ENCODE measurements around the gene RAB1A. TPM values are rescaled to one million over a fixed set of nuclear protein-coding genes. Genes with fewer than 3 reads are reported as not detected.
"Not testable (repeated sequence)": the region's sequence is repeated elsewhere in the genome, so short reads cannot be mapped to it uniquely, and the experiment has no call there.

Gene RAB1A
- 61.2 and 61.5 TPM in 2 replicates for total RNA-seq

DNA sequence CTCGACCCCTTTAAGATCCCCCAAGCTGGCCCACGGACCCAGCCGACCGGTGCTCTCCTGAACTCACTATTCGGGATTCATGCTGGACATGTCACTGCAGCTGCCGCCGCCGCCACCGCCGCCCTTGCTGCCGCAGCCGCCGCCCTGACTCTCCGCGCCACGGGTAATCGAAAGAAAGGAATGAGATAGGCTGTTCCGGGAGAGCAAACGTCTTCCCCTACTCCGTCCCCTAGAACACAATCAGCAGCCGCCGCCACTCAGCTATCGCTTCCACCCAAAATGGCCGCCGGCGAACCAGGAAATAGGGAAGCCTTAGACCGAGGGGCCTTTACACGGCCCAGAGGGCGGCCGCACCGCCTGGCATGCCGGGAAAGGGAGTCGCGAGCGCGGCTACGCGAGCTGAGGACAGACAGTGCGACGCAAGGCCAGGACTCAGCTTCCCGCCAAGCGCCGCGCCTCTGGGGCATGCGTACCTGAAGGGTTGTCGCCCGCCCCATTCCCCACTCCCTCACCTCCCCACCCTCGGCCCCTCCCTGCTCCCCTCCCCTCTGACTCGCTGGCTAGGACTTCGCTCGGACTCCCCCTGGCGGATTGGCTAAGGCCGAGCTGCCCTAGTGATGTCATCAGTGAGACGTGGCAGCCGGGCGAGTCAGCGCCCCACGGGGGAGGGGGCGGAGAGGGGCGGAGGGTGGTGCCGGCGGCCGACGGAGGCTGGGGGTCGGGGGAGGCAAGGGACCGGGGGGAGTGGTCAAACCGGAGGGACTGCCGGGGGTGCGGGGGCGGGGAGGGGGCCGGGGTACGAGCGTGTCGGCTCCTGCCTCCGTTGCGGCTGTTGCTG lies at the start of gene RAB1A:
TSS of gene RAB1A (minus strand) at position 281 of the 838 bp plus-strand sequence. CDS start at position 90, 191 bp downstream.
- DNase-seq (ENCODE audit: low read depth in 2 of 2): peak; percentile 100

DNA sequence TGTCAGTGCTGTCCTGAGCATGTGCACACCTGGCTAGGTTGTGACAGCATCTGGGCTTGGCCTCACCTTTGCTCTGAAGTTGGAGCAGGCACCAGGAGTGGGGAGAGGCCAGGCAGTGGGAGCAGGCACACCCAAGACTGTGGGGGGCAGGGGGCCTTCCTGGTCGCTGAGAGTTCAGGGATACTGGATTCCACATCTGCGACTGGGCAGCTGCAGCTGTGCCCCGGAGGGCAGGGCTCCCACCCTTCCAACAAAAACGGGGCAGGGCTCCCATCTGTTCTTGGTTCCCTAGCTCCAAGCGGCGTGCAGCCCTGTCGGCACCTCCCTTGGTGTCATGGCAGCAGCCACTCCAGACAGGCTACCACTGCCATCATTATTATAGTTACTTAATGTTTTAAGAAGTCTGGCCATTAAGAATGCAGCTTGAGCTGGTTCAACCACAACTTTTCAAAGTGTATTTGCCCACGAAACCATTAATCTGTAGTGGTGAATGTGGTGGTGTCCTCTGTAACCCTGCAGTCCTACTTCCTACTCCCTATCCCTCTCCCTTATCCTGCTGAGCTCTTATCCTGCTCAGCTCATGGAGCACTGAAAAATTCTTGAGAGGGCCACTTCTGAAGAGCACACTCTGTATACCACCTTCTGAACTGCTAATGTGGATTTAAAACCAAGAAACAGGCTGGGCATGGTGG lies 48.0 kb upstream of the RAB1A start:
- no peak for DNase-seq (ENCODE audit: low read depth in 2 of 2)

DNA sequence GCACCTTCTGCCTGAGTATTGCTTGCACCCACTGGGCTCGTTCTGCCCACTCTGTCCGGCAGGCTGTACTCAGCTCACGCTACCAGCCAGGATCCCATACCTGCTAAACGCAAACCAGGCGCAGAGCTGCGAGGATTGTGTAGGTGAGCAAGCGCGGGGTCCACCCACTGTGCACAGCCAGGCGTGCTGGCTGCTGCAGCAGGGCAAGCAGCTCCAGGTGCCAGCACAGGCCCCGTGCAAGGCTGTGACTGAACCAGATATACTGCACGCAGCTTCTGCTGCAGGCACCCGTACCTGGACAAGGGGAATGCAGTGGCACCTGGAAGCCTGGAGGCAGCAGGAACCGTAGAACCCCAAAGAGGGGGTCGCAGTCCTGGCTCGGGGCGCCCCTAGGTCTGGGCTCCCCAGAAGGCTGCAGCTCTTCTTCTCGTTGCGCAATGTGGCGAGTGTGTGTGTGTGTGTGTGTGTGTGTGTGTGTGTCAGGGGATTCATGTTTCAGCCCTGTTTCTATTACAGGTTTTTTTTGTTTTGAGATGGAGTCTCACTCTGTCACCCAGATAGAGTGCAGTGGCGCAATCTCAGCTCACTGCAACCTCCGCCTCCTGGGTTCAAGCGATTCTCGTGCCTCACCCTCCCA lies 46.1 kb upstream of the RAB1A start:
- no peak for DNase-seq (ENCODE audit: low read depth in 2 of 2)

GRCh38 chr2:65174031-65174430 lies 44.1 kb upstream of the RAB1A start:
- DNase-seq (ENCODE audit: low read depth in 2 of 2): not testable (repeated sequence)

- DNase-seq (ENCODE audit: low read depth in 2 of 2): no peak
These were observed 43.3 kb upstream of the RAB1A start for GRCh38 chr2:65172994-65173790.

DNA sequence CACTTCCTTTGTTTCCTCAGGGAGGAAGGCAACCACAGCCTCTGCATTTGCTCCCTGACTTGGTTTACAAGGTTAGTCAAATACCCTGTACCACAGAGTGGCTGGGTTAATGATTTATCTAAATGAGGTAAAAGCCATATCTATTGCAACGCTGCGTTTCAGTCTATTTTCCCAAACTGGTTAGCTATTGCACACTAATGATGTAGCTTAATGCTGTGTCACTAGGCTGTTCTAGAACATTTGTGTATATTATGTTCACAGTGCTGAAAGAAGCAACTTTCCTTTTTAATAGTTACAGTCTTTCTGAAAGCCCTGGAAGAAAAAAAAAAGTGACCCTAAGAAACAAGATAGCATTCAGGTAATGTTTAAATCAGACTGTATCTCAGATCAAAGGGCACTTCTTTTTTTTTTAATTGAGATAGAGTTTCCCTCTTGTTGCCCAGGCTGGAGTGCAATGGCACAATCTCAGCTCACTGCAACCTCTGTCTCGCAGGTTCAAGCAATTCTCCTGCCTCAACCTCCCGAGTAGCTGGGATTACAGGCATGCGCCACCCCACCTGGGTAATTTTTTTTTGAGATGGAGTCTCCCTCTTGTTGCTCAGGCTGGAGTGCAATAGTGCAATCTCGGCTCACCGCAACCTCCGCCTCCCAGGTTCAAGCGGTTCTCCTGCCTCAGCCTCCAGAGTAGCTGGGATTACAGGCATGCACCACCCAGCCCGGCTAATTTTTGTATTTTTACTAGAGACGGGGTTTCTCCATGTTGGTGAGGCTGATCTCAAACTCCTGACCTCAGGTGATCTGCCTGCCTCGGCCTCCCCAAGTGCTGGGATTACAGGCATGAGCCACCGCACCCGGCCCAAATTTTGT lies 40.9 kb upstream of the RAB1A start:
- DNase-seq (ENCODE audit: low read depth in 2 of 2): not testable (repeated sequence)

GRCh38 chr2:65169760-65170136 lies 39.8 kb upstream of the RAB1A start:
- no peak for DNase-seq (ENCODE audit: low read depth in 2 of 2)

GRCh38 chr2:65165558-65165957 lies 35.7 kb upstream of the RAB1A start:
- DNase-seq (ENCODE audit: low read depth in 2 of 2): no peak

GRCh38 chr2:65164426-65164891 lies 34.6 kb upstream of the RAB1A start:
- no peak for DNase-seq (ENCODE audit: low read depth in 2 of 2)

DNA sequence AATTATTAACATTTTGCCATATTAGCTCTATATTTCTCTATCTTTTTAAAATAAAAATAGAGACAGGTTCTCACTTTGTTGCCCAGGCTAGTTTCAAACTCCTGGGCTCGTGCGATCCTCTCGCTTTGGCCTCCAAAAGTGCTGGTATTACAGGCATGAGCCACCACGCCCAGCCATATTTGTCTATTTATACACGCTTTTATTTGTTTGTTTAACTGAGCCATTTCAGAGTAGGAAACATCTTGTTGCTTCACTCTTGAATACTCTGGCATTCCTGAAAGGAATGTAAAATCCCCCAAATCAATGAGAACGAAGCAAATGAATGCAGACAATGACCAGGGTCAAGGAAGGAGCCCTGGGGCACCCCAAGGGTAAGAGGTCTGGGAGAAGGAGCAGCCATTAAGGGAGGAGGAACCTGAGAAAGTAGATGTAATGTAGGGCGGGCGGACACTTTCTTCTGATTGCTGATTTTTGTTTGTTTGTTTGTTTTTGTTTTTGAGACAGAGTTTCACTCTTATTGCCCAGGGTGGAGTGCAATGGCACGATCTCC lies 31.7 kb upstream of the RAB1A start:
- no peak for DNase-seq (ENCODE audit: low read depth in 2 of 2)

DNA sequence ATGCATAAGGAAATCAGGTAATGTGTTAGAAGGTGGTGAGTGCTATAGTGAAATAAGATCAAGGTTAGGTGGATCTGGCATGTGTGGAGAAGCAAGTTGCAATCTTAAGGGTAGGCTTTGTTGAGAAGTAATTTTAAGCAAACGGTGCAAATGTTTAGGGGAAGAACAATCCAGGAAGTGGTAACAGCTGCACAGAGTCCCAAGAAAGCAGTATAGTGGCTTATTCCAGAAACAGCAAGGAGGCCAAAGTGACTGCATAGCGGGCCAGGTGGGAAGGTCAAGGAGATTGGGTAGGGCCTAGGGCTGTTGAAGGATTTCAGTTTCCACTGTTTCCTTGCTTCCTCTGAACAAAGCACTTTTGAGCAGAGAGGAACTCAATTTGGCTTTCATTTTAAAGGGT lies 30.0 kb upstream of the RAB1A start:
- no peak for DNase-seq (ENCODE audit: low read depth in 2 of 2)

DNA sequence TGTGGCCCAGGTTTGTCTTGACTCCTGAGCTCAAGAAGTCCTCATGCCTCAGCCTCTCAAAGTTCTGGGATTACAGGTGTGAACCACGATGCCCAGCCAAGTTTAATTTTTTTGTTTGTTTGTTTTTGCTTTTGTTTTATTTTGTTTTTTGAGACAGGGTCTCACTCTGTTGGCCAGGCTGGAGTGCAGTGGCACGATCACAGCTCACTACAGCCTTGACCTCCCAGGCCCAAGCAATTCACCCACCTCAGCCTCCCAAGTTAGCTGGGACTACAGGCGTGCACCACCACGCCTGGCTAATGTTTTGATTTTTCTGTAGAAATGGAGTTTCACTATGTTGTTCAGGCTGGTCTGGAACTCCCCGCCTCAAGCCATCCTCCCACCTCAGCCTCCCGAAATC lies 29.4 kb upstream of the RAB1A start:
- no peak for DNase-seq (ENCODE audit: low read depth in 2 of 2)

DNA sequence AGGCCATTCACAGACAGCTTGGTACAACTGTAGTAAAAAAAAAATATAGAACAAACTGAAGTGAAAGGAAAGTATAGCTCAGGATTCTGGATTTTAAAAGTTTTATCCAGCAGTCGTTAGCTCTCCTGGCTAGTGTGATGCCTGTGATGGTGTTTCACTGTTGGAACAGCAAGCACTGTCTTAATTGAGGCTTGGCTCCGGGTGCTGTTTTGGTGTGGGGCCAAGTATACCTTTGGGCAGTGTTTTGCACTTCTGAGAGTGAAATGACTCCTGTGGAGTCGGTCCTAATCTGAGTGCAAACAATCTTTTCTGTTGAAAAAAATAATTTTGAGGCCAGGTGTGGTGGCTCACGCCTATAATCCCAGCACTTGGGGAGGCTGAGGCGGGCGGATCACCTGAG lies 28.7 kb upstream of the RAB1A start:
- DNase-seq (ENCODE audit: low read depth in 2 of 2): no peak

- DNase-seq (ENCODE audit: low read depth in 2 of 2): not testable (repeated sequence)
These were observed 27.9 kb upstream of the RAB1A start for GRCh38 chr2:65157856-65158255.

GRCh38 chr2:65156041-65156440 lies 26.1 kb upstream of the RAB1A start:
- DNase-seq (ENCODE audit: low read depth in 2 of 2): no peak

DNA sequence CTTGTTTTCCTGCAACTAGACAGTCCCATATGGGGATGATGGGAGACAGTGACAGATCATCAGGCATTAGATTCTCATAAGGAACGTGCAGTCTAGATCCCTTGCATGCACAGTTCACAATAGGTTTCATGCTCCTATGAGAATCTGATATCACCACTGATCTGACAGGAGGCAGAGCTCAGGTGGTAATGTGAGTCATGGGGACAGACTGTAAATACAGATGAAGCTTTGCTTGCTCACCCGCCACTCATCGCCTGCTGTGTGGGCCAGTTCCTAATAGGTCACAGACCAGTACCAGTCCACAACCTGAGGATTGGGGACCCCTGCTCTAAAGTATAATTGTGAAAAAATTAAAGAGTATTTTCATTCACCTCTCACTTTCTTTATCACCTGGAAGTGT lies 23.6 kb upstream of the RAB1A start:
- no peak for DNase-seq (ENCODE audit: low read depth in 2 of 2)

DNA sequence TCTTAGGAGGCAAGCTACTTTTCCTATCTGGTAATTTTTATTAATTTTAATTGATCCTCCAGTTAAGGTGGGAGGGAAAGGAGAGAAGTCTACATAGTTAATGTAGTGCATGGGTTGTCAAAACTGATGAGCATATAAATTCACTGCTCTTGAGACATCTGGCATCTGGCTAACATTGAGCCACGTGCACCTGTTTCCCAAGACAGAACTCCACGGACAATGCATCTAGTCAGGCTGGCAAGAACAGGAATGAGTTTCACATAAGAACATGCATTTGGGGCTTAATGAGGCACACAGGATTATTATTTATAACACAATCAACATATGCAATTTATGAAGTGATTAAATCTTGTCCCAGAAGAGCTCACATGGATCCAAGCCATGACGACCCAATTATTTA lies 16.2 kb upstream of the RAB1A start:
- no peak for DNase-seq (ENCODE audit: low read depth in 2 of 2)

- no peak for DNase-seq (ENCODE audit: low read depth in 2 of 2)
These were observed 14.7 kb upstream of the RAB1A start for GRCh38 chr2:65144571-65144970.

GRCh38 chr2:65142515-65142914 lies 12.6 kb upstream of the RAB1A start:
- peak in 1 of 2 donors; percentile 57 for DNase-seq (ENCODE audit: low read depth in 2 of 2)

DNA sequence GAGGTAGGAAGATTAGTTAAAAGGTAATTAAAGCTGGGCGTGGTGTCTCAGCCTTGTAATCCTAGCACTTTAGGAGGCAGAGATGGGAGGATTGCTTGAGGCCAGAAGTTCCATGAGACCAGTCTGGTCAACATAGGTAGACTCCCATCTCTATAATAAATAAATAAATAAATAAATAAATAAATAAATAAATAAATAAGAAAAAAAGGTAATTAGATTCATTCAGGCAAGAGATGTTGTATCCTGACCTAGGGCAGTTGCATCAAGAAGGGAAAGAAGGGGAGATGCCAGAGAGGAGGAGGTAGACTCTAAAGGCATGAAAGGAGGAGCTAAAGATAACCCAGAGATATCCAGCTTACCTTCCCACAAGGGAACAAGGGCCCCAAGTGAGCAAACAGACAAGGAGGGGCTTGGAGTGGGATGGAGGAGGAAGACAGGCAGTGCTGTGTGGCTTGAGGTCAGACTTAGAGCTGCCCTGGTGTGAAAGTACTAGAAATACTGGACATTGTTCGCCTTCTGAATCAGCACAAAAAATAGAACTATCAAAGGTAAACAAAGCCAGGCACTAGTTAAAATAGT lies 7.4 kb upstream of the RAB1A start:
- DNase-seq (ENCODE audit: low read depth in 2 of 2): no peak

All from lung microvascular endothelial cell (primary cell).